HCT116 (cell line): ENCODE data around the gene TIGD2. TPM values are rescaled to one million over a fixed set of nuclear protein-coding genes. Genes with fewer than 3 reads are reported as not detected.

ENCODE experiments used
- ATAC-seq: fragments of 200-7000 bp; cut with Tn5 transposase; 2 replicates; pipeline ENCODE4 v1.9.1; 2020; ENCODE audit warnings: mild to moderate bottlenecking, moderate library complexity
- BruUV-seq: library from RNA; stranded (reverse); fragments of 400-500 nt; replicated peaks from 2 replicates; lab custom pipeline; 2021; lab: Mats Ljungman, UMichigan
- CTCF ChIA-PET: fragments of 300-600 bp; sonication (Branson Sonifier 250); formaldehyde crosslinking; loops from one replicate; lab custom pipeline; 2021; ENCODE audit warnings: antibody characterized with exemption; lab: Charles Lee
- POLR2A ChIA-PET: fragments of 300-600, 350-600 bp; sonication (Branson Sonifier 250); formaldehyde crosslinking; loops from one replicate; lab custom pipeline; 2021; ENCODE audit warnings: antibody characterized with exemption; lab: Charles Lee
- RAD21 ChIA-PET, 2 experiments: fragments of 300-600 bp; sonication (Branson Sonifier 250); formaldehyde crosslinking; loops; one replicate each; lab custom pipeline; 2023; ENCODE audit warnings: low total read pairs in 2 of 2; ENCODE audit not compliant: uncharacterized antibody in 2 of 2, unreplicated experiment in 2 of 2, low non-redundant PET in 1 of 2; lab: Charles Lee
- DNase-seq: peaks from one replicate; pipeline ENCODE4 v3.0.0-alpha.2; 2010; ENCODE audit warnings: low read depth, low spot score
- H2AFZ ChIP-seq: fragments of 200-600 bp; shearing (Covaris generic), sonication (generic); 2 replicates; pipeline ENCODE4 v1.6.1; 2017; ENCODE audit warnings: low read depth, mixed run types, mixed read lengths, antibody characterized with exemption, low read length; ENCODE audit not compliant: poor library complexity, severe bottlenecking
- H3K27ac ChIP-seq: 2 replicates; pipeline ENCODE4 v1.5.1; 2012; ENCODE audit warnings: low read depth, low read length
- H3K27me3 ChIP-seq: fragments of 200-600 bp; sonication (generic); 2 replicates; pipeline ENCODE4 v1.6.1; 2016; ENCODE audit warnings: mixed run types, low read length, mixed read lengths; ENCODE audit not compliant: insufficient read depth
- H3K36me3 ChIP-seq, 2 experiments: fragments of 200-500 bp in 1 of 2; fragments of 200-600 bp in 1 of 2; sonication (Bioruptor generic) in 1 of 2; sonication (generic) in 1 of 2; 2 replicates each; pipeline versions ENCODE4 v1.5.1 to v1.6.1; 2014 to 2016; ENCODE audit warnings: low read length in 2 of 2, inconsistent platforms in 1 of 2, mixed read lengths in 1 of 2, mixed run types in 1 of 2; ENCODE audit not compliant: insufficient read depth in 2 of 2, control insufficient read depth in 1 of 2
- H3K4me1 ChIP-seq, 2 experiments: fragments of 200-600 bp in 1 of 2; sonication (generic) in 1 of 2; 2 replicates each; pipeline versions ENCODE4 v1.5.1 to v1.6.1; 2012 to 2017; ENCODE audit warnings: low read length in 2 of 2, inconsistent platforms in 1 of 2, mild to moderate bottlenecking in 1 of 2, mixed read lengths in 1 of 2, mixed run types in 1 of 2, moderate library complexity in 1 of 2; ENCODE audit not compliant: insufficient read depth in 2 of 2, control insufficient read depth in 1 of 2
- H3K4me2 ChIP-seq: fragments of 200-600 bp; sonication (generic); 2 replicates; pipeline ENCODE4 v1.6.1; 2017; ENCODE audit warnings: mixed run types, low read length, mixed read lengths
- H3K4me3 ChIP-seq, 2 experiments: fragments of 200-600 bp in 1 of 2; sonication (generic) in 1 of 2; replicated peaks in 1 of 2; 2 replicates each; pipeline ENCODE4 v1.5.1; 2011 to 2016; ENCODE audit warnings: low read length in 2 of 2, control low read depth in 1 of 2, low read depth in 1 of 2, mild to moderate bottlenecking in 1 of 2, mixed read lengths in 1 of 2, mixed run types in 1 of 2
- H3K79me2 ChIP-seq: fragments of 200-600 bp; sonication (generic); 2 replicates; pipeline ENCODE4 v1.6.1; 2017; ENCODE audit warnings: mild to moderate bottlenecking, mixed run types, low read length, moderate library complexity, mixed read lengths; ENCODE audit not compliant: insufficient read depth
- H3K9ac ChIP-seq: fragments of 200-600 bp; sonication (generic); 2 replicates; pipeline ENCODE4 v1.6.1; 2016; ENCODE audit warnings: low read length, mixed read lengths
- H3K9me2 ChIP-seq: fragments of 200-600 bp; sonication (generic), shearing (Covaris generic); 2 replicates; pipeline ENCODE4 v1.6.1; 2017; ENCODE audit warnings: mixed run types, mild to moderate bottlenecking, moderate library complexity; ENCODE audit not compliant: insufficient read depth
- H3K9me3 ChIP-seq, 2 experiments: fragments of 200-500 bp in 1 of 2; fragments of 200-600 bp in 1 of 2; sonication (Bioruptor generic) in 1 of 2; sonication (generic) in 1 of 2; 2 replicates each; pipeline ENCODE4 v1.6.1; 2014 to 2017; ENCODE audit warnings: low read length in 2 of 2, mixed read lengths in 2 of 2, inconsistent platforms in 1 of 2, low read depth in 1 of 2, mild to moderate bottlenecking in 1 of 2, mixed run types in 1 of 2, moderate library complexity in 1 of 2; ENCODE audit not compliant: control insufficient read depth in 1 of 2, insufficient read depth in 1 of 2
- H4K20me1 ChIP-seq: fragments of 200-600 bp; sonication (generic), shearing (Covaris generic); 2 replicates; pipeline ENCODE4 v1.6.1; 2017; ENCODE audit warnings: mixed run types, mild to moderate bottlenecking, moderate library complexity; ENCODE audit not compliant: insufficient read depth
- CEBPB ChIP-seq: IDR thresholded peaks from 2 replicates; pipeline ENCODE4 v1.6.1; 2012; ENCODE audit warnings: low read depth
- EGR1 ChIP-seq: IDR thresholded peaks from 2 replicates; pipeline ENCODE4 v1.6.1; 2012; ENCODE audit warnings: low read depth
- ELF1 ChIP-seq: IDR thresholded peaks from 2 replicates; pipeline ENCODE4 v1.6.1; 2012; ENCODE audit warnings: low read depth, borderline replicate concordance
- EZH2 ChIP-seq: fragments of 200-600 bp; sonication (generic); IDR thresholded peaks from 2 replicates; pipeline ENCODE4 v1.6.1; 2017; ENCODE audit warnings: antibody characterized with exemption, mixed run types
- FOSL1 ChIP-seq: IDR thresholded peaks from 2 replicates; pipeline ENCODE4 v1.6.1; 2012; ENCODE audit warnings: low read depth
- JUND ChIP-seq: IDR thresholded peaks from 2 replicates; pipeline ENCODE4 v1.6.1; 2012
- POLR2AphosphoS5 ChIP-seq: IDR thresholded peaks from 2 replicates; pipeline ENCODE4 v1.6.1; 2011; ENCODE audit warnings: mild to moderate bottlenecking, low read depth, low read length, moderate library complexity
- RAD21 ChIP-seq: IDR thresholded peaks from 2 replicates; pipeline ENCODE4 v1.6.1; 2012; ENCODE audit warnings: low read depth, mild to moderate bottlenecking
- REST ChIP-seq: IDR thresholded peaks from 2 replicates; pipeline ENCODE4 v1.6.1; 2012; ENCODE audit warnings: low read depth
- SIN3A ChIP-seq: IDR thresholded peaks from 2 replicates; pipeline ENCODE4 v1.6.1; 2012; ENCODE audit warnings: low read depth
- SP1 ChIP-seq: IDR thresholded peaks from 2 replicates; pipeline ENCODE4 v1.6.1; 2012; ENCODE audit warnings: low read depth
- SRF ChIP-seq: IDR thresholded peaks from 2 replicates; pipeline ENCODE4 v1.6.1; 2012; ENCODE audit warnings: low read depth
- TCF7L2 ChIP-seq: IDR thresholded peaks from 2 replicates; pipeline ENCODE4 v1.7.0; 2011; ENCODE audit warnings: borderline replicate concordance, inconsistent platforms; ENCODE audit not compliant: insufficient read depth, insufficient read length; ENCODE audit errors: extremely low read depth
- YY1 ChIP-seq: IDR thresholded peaks from 2 replicates; pipeline ENCODE4 v1.6.1; 2011; ENCODE audit warnings: low read length, low read depth, moderate library complexity, mild to moderate bottlenecking; ENCODE audit not compliant: insufficient replicate concordance; ENCODE audit errors: extremely low read depth
- ZFX ChIP-seq: fragments of 450-650 bp; IDR thresholded peaks from 2 replicates; pipeline ENCODE4 v1.6.1; 2017
- ZNF274 ChIP-seq: fragments of 200-500 bp; sonication (Bioruptor generic); IDR thresholded peaks from 2 replicates; pipeline ENCODE4 v1.6.1; 2014; ENCODE audit warnings: mild to moderate bottlenecking, low read depth, low read length, inconsistent platforms
- intact Hi-C: fragments of 100-400 bp; cut with micrococcal nuclease; formaldehyde crosslinking; loops from 2 replicates; pipeline ENCODE4 v1.10.0; 2022
- total RNA-seq: library from RNA; stranded (reverse); gene quantifications from one replicate; pipeline ENCODE4 v1.2.1, GENCODE V29; 2021; ENCODE audit not compliant: unreplicated experiment
- TF ChIP-seq, protein P1 (sequence below): IDR thresholded peaks from 2 replicates; pipeline ENCODE4 v1.6.1; 2012
- TF ChIP-seq, protein P2 (sequence below): IDR thresholded peaks from 2 replicates; pipeline ENCODE4 v1.6.1; 2011; ENCODE audit warnings: mild to moderate bottlenecking, low read length, moderate library complexity; ENCODE audit not compliant: insufficient replicate concordance; ENCODE audit errors: extremely low read depth
- TF ChIP-seq, protein P3 (sequence below), 3 experiments: fragments of 200-600 bp in 1 of 3; sonication (generic) in 1 of 3; IDR thresholded peaks in 2 of 3; conservative IDR thresholded peaks in 1 of 3; 2 replicates each; pipeline ENCODE4 v1.5.1; 2012 to 2017; ENCODE audit warnings: low read depth in 2 of 3, low read length in 2 of 3, antibody characterized with exemption in 1 of 3, borderline replicate concordance in 1 of 3, control low read depth in 1 of 3, mild to moderate bottlenecking in 1 of 3, mixed read lengths in 1 of 3, mixed run types in 1 of 3, moderate library complexity in 1 of 3; ENCODE audit not compliant: insufficient read depth in 1 of 3

The TIGD2 gene
- total RNA-seq, 1 experiment from 2014 or later, result 10.3 TPM

DNA sequence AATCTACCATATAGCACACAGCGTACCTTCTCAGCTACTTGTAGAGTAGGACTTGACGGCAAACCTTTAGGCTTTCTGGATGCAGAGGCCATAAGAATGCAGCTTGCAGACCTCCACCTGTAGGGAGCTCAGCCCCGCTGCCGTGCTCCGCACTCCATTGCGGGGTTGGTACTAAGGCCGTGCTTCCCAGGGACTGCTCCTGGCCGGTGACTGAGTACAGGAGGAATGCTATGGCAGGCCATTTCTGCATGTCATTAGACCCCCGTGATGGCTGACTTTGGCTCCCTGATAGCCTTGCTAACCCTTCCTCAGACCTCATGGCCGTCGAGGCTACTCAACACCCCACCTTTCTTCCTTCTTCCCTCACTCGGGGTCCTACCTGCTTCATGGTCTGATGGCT, 26.4 kb downstream of the TIGD2 start:
- Histone ChIP-seq H4K20me1 (no peaks in the 10 kb centered on the region), H3K4me3 (no peak overlapping the region), H3K9me3 (no peaks in the 10 kb centered on the region), H3K36me3 (no peaks in the 10 kb centered on the region), H3K4me2 (no peak overlapping the region), H3K79me2 (no peaks in the 10 kb centered on the region), H3K9ac (no peak overlapping the region), H3K27me3 (no peaks in the 10 kb centered on the region), H3K27ac (no peak overlapping the region), H2AFZ (no peak overlapping the region), H3K4me1 (no peaks in the 10 kb centered on the region), H3K9me2 (no peaks in the 10 kb centered on the region)
- ChIA-PET RAD21 (no interaction called here), POLR2A (no interaction called here), CTCF (interaction anchor here (1.2 to 1.4 kb wide), 2 partner anchors 9 to 89 kb away, joined by 3 read pairs; no protein-coding TSS in a partner anchor)
- TF ChIP-seq RAD21, result no peak
- no peak for TF ChIP-seq EGR1
- no peak for TF ChIP-seq SIN3A
- TF ChIP-seq YY1, result no peak
- no peak for TF ChIP-seq TCF7L2
- no peak for TF ChIP-seq ELF1
- TF ChIP-seq ZNF274, result no peak
- no peak for TF ChIP-seq JUND
- TF ChIP-seq ZFX, result no peak
- TF ChIP-seq, protein P1, sequence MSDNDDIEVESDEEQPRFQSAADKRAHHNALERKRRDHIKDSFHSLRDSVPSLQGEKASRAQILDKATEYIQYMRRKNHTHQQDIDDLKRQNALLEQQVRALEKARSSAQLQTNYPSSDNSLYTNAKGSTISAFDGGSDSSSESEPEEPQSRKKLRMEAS, result no peak
- no peak for TF ChIP-seq POLR2AphosphoS5
- no peak for TF ChIP-seq SRF
- TF ChIP-seq CEBPB, result no peak
- TF ChIP-seq, protein P2, sequence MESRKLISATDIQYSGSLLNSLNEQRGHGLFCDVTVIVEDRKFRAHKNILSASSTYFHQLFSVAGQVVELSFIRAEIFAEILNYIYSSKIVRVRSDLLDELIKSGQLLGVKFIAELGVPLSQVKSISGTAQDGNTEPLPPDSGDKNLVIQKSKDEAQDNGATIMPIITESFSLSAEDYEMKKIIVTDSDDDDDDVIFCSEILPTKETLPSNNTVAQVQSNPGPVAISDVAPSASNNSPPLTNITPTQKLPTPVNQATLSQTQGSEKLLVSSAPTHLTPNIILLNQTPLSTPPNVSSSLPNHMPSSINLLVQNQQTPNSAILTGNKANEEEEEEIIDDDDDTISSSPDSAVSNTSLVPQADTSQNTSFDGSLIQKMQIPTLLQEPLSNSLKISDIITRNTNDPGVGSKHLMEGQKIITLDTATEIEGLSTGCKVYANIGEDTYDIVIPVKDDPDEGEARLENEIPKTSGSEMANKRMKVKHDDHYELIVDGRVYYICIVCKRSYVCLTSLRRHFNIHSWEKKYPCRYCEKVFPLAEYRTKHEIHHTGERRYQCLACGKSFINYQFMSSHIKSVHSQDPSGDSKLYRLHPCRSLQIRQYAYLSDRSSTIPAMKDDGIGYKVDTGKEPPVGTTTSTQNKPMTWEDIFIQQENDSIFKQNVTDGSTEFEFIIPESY, result no peak
- TF ChIP-seq EZH2, result no peak
- TF ChIP-seq, protein P3, sequence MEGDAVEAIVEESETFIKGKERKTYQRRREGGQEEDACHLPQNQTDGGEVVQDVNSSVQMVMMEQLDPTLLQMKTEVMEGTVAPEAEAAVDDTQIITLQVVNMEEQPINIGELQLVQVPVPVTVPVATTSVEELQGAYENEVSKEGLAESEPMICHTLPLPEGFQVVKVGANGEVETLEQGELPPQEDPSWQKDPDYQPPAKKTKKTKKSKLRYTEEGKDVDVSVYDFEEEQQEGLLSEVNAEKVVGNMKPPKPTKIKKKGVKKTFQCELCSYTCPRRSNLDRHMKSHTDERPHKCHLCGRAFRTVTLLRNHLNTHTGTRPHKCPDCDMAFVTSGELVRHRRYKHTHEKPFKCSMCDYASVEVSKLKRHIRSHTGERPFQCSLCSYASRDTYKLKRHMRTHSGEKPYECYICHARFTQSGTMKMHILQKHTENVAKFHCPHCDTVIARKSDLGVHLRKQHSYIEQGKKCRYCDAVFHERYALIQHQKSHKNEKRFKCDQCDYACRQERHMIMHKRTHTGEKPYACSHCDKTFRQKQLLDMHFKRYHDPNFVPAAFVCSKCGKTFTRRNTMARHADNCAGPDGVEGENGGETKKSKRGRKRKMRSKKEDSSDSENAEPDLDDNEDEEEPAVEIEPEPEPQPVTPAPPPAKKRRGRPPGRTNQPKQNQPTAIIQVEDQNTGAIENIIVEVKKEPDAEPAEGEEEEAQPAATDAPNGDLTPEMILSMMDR (IDR thresholded peaks at IDR 0.05 in 2 of 3, conservative IDR thresholded peaks at IDR 0.05 in 1 of 3; ENCODE audit: borderline replicate concordance in 1 of 3, insufficient read depth in 1 of 3, low read depth in 2 of 3, low read length in 2 of 3), result no peak
- no peak for TF ChIP-seq SP1
- no peak for TF ChIP-seq FOSL1
- TF ChIP-seq REST, result no peak
- intact Hi-C loops, result no loop called here
- no TSS peak for BruUV-seq
- ATAC-seq (no peak), DNase-seq (no peak)
